GM21515 (cell line): ENCODE data around the gene KRTAP15-1.

Experiments
- ATAC-seq: cut with Tn5 transposase; IDR thresholded peaks from one replicate; pipeline ENCODE4 v1.9.1; 2021; ENCODE audit not compliant: unreplicated experiment

KRTAP15-1 gene, protein sequence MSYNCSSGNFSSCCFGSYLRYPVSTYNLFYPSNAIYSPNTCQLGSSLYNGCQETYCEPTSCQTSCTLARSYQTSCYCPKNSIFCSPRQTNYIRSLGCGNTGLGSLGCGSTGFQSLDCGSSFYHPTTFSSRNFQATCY

GRCh38 chr21:30439975-30440374, at the start of gene KRTAP15-1:
TSS of gene KRTAP15-1 (plus strand) at chr21:30440275. CDS start at chr21:30440328, 53 bp downstream.
- no peak for ATAC-seq

GRCh38 chr21:30391492-30392025, 48.5 kb upstream of the KRTAP15-1 start:
- no peak for ATAC-seq

DNA sequence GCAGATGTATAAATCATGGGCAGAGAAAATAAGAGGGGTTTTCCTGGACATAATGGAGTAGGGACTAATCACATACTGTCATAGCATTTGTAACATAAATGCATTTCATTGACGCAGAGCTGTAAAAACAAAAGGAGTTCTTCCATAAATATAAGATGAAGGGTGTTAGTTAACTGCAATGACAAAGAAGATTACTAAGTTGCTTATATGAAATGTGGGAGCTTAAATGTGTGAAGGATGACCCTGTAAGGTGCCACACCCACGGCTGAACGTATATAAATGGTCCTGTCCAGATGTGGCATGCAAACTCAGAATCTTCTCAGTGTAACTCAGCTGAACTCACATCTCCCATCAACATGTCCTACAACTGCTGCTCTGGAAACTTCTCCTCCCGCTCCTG, 44.3 kb upstream of the KRTAP15-1 start, which contains the start of gene KRTAP13-1:
Gene KRTAP13-1, plus strand, starts transcription at position 301 of the 400 bp plus-strand sequence. Its CDS starts 56 bp downstream, at position 357.
- no peak for ATAC-seq

GRCh38 chr21:30408782-30409494, 31.1 kb upstream of the KRTAP15-1 start:
- ATAC-seq = no peak

DNA sequence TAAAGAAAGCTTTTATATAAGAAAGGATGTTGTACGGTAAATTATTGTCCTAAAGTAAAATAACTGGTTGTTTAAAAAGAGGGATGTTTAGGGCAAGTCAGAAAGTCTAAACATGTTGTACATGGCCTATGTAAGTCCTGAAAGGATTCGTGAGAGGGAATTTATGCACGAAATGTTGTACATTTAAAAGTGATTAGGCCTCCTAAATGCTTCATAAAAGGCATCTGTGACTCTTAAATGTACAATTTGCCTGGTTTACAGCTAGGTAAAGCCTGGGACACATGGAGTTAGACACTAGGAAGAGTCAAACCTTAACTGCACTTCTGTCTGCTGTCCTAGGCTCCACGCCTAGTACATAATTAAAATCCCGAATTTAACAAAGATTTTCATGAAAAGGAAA, 24.1 kb upstream of the KRTAP15-1 start:
- ATAC-seq = no peak

- ATAC-seq = no peak
Measured at GRCh38 chr21:30425826-30426225, 14.2 kb upstream of the KRTAP15-1 start, which contains the start of gene KRTAP13-3. TSS of gene KRTAP13-3 (minus strand) at chr21:30425926. CDS start at chr21:30425912, 14 bp downstream.

DNA sequence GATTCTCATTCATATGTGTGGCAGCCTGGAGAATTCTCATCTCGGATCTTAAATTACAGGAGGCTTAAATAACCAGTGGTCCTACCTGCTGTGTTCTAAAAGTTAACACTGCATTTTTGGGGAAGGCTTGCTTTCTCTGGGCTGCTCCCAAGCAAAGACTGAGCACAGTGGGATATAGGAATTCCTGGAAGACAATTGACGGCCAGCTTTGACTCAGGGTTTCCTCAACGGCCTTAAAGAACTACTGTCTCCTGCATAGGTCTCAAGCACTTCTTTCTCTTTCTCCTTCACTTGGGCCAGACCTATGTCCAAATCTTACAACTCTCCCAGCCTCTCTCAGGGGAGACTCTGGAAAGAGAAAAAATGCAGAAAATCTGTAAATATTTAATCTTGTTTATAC, 13.3 kb upstream of the KRTAP15-1 start:
- no peak for ATAC-seq

GRCh38 chr21:30430170-30430655, 9.9 kb upstream of the KRTAP15-1 start, which contains the start of gene KRTAP13-4:
TSS of gene KRTAP13-4 (plus strand) at chr21:30430220. CDS start at chr21:30430276, 56 bp downstream.
- ATAC-seq = no peak

DNA sequence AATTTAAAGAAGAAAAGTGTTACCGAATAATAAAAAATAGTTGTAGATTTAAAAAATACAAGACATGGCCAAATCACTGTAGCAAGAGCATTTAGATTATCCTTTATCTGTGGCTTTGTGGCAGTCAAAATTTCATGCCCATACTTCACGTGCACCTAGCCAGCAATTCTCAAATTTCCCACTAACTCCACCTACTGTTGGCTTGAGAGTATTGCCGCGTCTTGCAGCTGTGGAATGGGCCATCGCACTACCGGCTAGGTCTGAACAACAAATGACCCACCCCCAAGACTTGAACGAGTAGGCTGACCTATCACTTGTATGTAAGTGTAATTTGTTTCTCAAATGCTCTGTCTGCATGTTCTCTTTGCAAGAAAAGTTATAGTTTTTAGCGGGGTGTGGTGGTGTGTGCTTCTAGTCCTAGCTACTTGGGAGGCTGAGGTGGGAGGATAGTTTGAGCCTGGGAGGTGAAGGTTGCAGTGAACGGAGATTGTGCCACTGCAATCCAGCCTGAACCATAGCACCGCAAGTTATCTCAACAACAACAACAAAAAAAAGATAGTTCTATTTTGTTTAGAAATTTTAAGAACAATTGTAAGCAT, 5.9 kb upstream of the KRTAP15-1 start:
- no peak for ATAC-seq

DNA sequence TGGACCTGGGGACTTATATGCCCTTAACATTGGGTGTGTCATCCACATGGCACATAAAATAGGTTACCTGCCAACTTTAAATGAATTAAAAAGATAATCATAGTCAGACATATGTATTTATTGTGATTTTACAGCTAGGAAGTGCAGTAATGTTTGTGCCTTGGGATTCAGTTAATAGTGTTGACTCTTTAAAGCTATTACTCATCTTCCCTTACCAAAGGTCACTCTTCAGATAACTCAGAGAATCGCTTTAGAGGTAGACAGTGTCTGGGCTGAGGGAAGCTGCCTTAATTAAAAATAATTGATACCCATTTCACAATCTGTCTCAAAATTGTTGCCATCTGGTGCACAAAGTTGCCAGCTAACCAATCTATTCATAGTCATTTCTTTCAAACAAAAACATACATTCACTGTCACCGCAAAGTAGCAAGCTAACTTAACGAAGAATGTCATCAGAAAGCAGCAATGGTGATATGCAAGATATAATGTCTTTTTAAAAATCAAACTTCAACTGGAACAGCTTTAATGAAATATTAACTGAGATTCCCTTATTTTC, 3.0 kb upstream of the KRTAP15-1 start:
- ATAC-seq = no peak

- no peak for ATAC-seq
Measured at GRCh38 chr21:30443226-30443625, 3.2 kb downstream of the KRTAP15-1 start.

DNA sequence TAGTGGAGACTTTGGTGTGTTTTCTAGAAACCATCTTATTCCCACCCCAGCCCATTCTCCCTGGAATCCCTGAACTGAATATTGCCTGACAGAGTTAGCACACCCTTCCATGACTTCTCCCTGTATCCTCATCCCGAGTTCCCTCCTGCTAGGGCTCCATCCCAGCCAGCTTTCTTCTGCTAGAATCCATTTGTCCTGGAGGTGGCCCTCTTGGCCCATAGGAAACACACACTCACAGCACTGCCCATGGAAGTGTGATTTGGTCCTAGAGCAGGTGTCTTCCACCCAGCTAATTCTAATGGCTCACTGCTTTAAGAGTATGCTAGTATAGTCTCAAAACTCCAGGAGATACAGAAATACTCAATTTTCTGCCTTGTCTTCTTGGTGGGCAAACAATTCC, 4.1 kb downstream of the KRTAP15-1 start:
- ATAC-seq = no peak

- no peak for ATAC-seq
Measured at GRCh38 chr21:30447056-30447455, 7.0 kb downstream of the KRTAP15-1 start.

DNA sequence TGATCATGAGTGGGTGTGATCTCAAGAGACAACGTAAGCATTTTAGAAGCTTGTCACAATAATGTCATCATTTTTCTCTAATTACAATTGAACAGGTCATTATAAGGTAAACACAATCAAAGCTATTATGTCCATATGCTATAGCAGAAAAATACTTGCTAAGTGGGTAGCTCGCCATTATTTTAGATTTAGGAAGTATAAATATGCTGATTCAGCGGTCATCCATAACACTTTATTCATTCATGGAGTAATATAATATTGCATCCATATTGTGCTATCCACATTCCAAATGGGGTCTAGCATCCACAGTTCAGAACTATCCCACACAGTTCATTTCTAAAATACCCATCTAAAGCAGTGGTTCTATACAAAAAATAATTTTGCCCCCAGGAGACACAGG, 8.4 kb downstream of the KRTAP15-1 start:
- no peak for ATAC-seq

DNA sequence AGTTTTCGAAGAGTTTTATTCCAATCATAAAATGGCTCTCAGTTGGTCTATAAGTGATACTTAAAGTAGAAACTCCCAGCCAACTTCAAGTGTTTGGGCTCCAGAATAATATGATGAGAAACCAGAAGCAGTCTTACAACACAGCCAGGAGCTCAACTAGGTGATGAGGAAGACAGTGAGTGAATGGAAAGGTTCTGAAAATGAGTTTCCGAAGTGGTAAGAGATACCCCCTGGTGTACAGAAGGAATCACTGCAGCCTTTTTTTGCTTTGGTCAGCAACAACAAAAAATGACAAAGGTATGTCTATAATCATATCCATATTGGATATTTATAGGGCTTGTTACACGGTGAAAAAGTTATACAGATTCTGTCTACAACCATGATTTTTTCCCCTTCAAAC, 23.6 kb downstream of the KRTAP15-1 start:
- no peak for ATAC-seq

DNA sequence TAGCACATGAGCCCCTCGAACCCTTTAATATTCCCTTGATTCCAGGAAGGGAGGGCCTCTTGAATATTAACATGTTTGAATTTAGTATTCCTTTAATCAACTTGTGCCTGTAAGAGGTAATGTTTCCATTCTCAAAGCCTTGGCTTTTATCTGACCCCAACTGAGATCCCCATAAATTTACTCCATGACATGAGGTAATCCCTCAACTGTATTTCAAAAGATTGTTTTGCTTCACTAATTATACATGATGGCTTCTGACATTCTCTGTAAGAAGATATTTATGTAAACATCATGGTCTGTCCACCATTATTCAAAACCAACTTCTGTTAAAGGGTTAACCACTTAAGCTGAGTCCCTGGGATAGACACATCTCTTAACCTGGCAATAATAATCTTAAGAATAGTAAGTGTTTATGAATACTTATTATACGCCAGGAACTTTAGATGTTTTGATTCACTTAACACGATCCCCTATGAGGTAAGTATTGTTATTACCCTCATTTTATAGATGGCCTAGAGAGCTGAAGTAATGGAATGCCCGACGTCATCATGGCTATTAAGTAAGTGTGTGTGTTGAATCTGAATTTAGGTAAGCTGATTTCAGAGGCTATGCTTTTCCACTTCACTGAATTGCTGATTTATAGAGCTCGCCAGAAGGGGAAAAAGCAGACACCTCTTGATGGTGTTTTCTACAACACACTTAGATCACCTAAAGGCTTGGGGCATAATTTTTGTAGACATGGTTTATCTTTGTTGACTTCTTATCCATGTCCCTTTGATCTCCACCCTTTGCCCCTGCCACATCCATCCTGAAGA, 29.0 kb downstream of the KRTAP15-1 start:
- no peak for ATAC-seq

DNA sequence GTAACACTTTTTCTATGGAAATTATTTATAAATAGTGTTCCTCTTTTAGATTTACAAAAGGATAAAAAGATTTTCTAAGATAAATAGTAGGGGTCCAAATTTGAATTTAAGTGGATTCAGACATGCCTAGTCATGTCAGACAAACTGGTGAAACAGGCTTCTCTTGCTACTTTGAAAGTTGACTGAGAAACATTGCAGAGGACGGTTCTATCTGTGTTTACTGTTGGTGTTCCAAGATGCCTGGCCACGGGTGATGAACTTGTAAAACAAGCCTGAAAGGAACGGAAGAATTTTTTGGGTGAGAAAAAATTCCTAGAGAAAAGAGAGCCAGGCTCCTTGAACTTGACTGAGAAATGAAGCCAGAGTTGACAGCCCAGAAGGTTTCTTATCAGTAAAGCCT, 37.9 kb downstream of the KRTAP15-1 start:
- ATAC-seq = no peak

GRCh38 chr21:30479259-30479658, 39.2 kb downstream of the KRTAP15-1 start:
- ATAC-seq = no peak

GRCh38 chr21:30480145-30480544, 40.1 kb downstream of the KRTAP15-1 start, which contains the start of gene KRTAP19-1:
TSS of gene KRTAP19-1 (minus strand) at chr21:30480367. CDS start at chr21:30480317, 50 bp downstream.
- no peak for ATAC-seq

GRCh38 chr21:30482130-30482529, 42.1 kb downstream of the KRTAP15-1 start:
- no peak for ATAC-seq
